NCI-H1417 (cell line): ENCODE data around the gene DST.

Experiments
- DNase-seq, 3 experiments: peaks; one replicate each; lab custom pipeline; 2025; lab: John Stamatoyannopoulos, UW

DST gene

DNA sequence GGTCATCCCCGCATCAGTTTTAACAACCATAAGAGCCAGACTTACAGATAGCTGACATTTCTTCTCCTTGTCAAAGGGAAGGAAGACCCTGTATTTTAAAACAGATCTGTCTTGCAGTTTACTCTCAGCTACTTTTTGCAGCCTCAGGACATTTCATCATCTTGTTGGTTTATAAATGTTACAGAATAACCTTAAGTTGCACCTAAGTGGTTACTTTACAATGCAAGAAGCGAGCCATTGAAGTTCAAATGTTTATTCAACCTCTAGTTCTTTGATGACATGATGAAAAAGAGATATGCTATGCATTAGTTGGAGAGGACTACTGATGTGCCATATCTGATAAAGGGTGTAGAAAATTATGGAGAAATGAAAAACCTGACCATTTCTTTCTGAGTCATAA is 207.4 kb downstream of the DST start:
- no peak for DNase-seq

DNA sequence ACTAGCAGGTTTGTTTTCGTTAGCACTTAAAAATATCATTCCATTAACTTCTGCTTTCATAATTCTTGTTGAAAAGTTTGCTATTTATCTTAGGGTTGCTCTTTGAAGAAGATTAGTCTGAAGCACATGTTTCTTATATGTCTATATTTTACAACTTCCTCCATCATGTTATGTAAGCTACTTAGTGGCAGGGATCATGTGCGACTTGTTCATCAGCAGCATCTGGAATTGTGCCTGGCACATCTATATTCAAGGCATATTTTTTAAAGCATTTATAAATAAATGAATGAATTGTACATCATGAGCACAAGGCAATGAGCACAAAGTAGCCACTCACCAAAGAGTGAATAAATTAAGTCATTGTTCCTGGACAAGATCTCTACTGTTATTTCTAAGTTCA is 208.1 kb downstream of the DST start:
- no peak for DNase-seq

DNA sequence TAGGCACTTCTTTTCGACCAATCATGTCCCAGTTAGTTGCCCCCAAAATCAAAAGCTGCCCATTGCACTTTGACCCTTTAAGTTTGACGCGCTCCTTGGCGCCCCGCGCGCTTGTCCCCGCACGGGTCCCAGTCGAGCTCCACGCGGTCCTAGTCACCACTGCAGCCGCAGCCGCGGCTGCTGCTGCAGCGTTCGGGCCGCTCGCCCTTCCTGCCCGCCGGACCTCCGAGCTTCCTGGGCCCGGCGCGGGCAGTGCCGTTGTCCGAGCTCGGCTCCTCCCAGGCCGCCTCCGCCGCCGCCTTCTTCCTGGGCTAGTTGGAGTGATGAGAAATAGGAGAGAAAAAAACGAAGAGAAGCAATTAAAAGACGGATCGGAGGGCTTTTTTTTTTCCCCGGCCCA is 209.6 kb downstream of the DST start:
- no peak for DNase-seq

DNA sequence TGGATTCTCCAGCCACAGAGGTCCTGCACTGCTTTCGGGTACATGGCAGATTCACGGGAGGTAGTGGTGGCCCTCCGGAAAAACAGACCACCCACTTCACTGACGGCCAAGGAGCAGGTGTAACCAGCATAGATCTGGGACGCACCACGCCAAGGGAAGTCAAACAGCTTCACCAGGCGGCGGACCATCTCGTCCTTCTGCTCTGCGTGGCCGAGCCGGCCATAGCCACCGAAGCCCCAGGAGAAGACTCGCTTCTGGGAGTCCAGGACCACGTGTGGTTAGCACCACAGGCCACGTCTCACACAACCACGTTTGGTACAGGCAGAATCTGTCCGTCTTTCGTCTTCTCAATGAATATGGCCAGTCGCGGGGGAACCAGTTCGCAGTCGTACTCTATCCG is 210.5 kb downstream of the DST start:
- DNase-seq = no peak

DNA sequence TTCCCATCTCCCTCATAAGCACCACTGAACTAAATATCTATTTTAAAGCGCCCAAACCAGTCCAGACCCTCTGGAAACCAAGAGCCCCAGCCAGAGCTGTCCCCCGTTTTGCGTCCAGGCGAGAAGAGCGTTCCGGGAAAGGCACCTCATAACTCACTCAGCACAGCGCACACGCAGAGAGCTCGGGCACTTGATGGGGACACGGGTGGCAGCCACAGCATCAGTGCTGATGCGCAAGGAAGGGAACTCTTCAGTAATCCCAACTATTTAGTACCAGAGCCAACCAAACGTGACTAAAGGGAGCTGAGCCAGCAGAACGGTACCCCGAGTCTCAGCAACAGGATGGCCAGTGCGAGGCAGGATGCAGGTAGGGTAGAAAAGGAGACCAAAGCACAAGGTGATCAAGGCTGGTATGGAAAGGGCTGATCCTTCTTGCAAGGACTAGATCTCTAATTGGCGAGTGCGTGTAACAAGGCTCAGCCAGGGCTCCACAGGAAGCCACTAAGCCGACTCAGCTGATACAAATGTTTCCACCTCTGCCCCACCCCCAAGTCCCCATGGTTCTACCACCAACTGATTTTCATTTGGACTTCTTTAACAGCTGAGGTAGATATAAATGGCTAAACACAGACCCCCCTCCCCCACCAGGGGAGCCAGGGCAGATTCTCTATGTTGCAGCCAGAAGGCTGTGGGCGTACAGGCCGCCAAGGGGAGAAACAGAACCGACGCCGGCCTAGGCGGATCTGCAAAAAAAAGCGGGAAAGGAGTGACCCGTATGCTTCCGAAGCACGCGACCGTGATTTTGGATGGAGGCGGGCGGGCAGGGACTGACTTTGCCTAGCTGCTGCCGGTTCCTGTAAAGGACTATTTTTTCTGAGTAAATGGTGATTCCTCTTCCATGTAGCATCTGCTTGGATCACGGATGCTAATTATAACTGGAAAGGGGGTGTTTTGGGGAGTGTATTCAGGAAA is 211.8 kb downstream of the DST start:
- DNase-seq = no peak

DNA sequence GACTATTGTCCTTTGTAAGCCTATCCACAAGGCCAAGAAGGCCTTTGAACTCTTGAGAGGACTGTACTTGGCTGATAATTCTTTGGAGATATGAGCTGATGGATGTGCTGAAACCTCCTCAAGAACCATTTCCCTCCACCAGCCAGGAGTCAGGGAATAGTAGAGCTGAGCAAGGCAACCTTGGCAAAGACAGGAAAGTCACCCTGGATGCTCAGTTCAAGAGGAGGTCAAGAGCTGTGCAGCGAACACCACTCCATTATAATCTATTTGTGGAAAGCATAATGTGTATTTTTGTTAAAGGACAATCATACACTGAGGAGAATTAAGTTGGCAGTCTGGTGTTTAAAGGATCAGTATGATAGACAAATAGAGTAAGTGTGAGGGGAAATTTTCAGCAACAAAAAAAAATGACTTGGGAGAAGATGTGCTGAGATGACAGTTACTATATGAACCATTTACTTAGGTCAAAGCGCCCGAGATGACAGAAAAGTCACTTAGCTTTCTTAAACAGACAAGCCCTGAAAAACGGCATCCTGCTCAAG is 218.1 kb downstream of the DST start:
- peak in 2 of 3 experiments; percentile 5 to 21 for DNase-seq

- DNase-seq = no peak
Measured at GRCh38 chr6:56424064-56424463, 218.6 kb downstream of the DST start.

- DNase-seq = no peak
Measured at GRCh38 chr6:56420296-56420695, 222.4 kb downstream of the DST start.

- no peak for DNase-seq
Measured at GRCh38 chr6:56419191-56419590, 223.5 kb downstream of the DST start.

DNA sequence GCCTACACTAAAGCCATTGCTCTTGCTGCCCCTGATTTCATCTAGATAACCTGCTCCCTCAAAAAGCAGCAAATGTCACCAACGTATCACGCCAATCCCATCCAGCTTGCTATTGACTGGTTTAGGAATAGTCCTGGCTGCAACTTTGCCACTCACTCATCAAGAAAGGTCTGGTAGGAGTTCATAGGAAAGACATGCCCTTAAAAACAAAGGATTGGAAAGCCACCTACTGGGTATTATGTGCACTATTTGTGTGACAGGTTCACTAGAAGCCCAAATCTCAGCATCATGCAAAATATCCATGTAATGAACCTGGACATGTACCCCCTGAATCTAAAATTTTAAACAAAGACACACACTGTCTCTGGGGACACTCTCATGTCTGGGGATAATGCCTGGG is 224.9 kb downstream of the DST start:
- no peak for DNase-seq

GRCh38 chr6:56416247-56416646 is 226.4 kb downstream of the DST start:
- no peak for DNase-seq

DNA sequence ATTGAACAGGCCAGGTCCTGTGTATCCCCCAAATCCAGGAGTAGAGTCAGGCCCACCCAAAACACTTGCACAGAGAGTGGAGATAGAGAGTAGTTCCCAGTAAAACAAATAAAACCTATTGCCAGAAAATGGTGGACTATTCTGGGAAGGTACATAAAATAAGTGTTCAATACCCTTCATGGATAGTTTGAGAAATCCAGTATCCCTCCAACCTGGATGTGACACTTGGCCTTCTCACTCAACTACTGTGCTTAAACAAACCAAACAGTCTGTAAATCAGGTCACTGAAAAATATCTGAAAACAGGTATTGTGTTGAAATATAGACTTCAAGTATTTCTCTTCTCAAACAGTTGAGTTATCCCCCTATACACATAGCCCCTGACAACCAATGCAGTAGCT is 233.7 kb downstream of the DST start:
- DNase-seq = no peak
